Pancreas (tissue), 10 donors: ENCODE data around the gene SCGN. TPM values are rescaled to one million over a fixed set of nuclear protein-coding genes. Genes with fewer than 3 reads are reported as not detected.

Experiments
- ATAC-seq, 4 donors: fragments of 200-7000 bp; cut with Tn5 transposase; one replicate each; pipeline versions ENCODE4 v1.8.0 to v1.9.1; 2020; ENCODE audit warnings: mild to moderate bottlenecking in 4 of 4, moderate library complexity in 4 of 4
- DNase-seq, 6 donors: peaks; one replicate each; pipeline ENCODE4 v3.0.0-alpha.2; 2020
- FAIRE-seq: peaks from 2 replicates; lab custom pipeline; 2012; peaks lifted over from hg19 to GRCh38; lab: Jason Lieb, UNC
- H3K27ac ChIP-seq, 4 donors: fragments of 200-600 bp; sonication (generic); 1 replicate in 3 of 4; 2 replicates in 1 of 4; pipeline versions ENCODE4 v1.5.0 to v1.8.0; 2020
- H3K27me3 ChIP-seq, 4 donors: fragments of 200-600 bp; one replicate each; pipeline ENCODE4 v1.8.0; 2021
- H3K36me3 ChIP-seq, 3 donors: fragments of 200-600 bp; sonication (generic) in 1 of 3; one replicate each; pipeline versions ENCODE4 v1.5.0 to v1.8.0; 2020 to 2021
- H3K4me1 ChIP-seq, 3 donors: fragments of 200-600 bp; one replicate each; pipeline ENCODE4 v1.8.0; 2021
- H3K4me3 ChIP-seq, 4 donors: fragments of 200-600 bp; sonication (generic) in 2 of 4; one replicate each; pipeline versions ENCODE4 v1.5.0 to v1.8.0; 2020 to 2021
- H3K9me3 ChIP-seq, 4 donors: fragments of 200-600 bp; one replicate each; pipeline ENCODE4 v1.8.0; 2021
- WGBS, 2 donors: extraction: QIAGEN DNeasy Blood & Tissue Kit; methylation state at CpG; one replicate each; pipeline ENCODE4 v1.1.7; 2013; 5-methylcytosine and 5-hydroxymethylcytosine counted together
- intact Hi-C, 3 donors: fragments of 100-400 bp; cut with DNase I; formaldehyde crosslinking; loops; one replicate each; pipeline versions ENCODE4 v1.11.1 to v1.14.2; 2022
- polyA plus RNA-seq, 2 donors: library from polyadenylated mRNA; stranded (reverse); fragments of 200-250 nt; gene quantifications; one replicate each; pipeline ENCODE4 v1.2.3, GENCODE V29; 2013
- total RNA-seq, 6 donors: library from RNA; stranded (reverse); fragmentation: NEBNext Ultra II Directional in 4 of 6; extraction: Animal tissue kit (Norgen Biotek cat#: 25700) in 4 of 6; gene quantifications; one replicate each; pipeline versions ENCODE4 v1.2.1 to v1.2.4, GENCODE V29; 2021 to 2023
- TF ChIP-seq, protein P1 (sequence below), 4 donors: fragments of 200-600 bp; sonication (generic) in 3 of 4; IDR thresholded peaks; one replicate each; pipeline versions ENCODE4 v1.5.0 to v1.8.0; 2021; ENCODE audit warnings: antibody characterized with exemption in 4 of 4
- donor health status: healthy with polysubstance abuse.
- donor health status: DM: no; HTN: no; CAD: no; lungs with moderate emphysema.
- donor health status: DM: no; HTN: no; CAD: no.
- donor health status: control.
- donor health status: control.
- donor health status: Bipolar disorder and iron deficiency.
- donor health status: DM: yes; HTN: yes; CAD: no.
- donor health status: DM: no; HTN: no; CAD: no.
- donor health status: DM: no; HTN: no; CAD: no.
- donor health status: DM: yes; HTN: yes; CAD: no.

SCGN gene
- total and polyA plus RNA-seq, 8 donors, result 13.4 to 224 (median 30.3) TPM

DNA sequence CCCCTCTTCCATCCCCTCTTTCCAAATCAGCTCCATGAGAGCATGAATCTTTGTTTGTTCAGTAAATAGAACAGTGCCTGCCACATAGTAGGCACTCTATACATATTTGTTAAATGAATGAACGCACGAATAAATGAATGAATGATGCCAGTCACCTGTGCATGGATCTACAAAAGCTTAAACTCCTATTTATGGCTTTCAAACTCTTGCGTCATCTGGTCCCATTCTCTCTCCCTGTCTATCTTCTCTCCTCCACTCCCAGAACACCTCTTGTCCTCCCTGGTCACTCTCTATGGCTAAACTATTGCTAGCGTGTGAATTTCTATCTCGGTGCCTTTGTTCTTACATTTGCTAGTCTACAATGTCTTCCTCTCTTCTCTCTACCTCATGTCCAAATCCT, 24.8 kb downstream of the SCGN start:
- peaks cover 35 to 46% (median 45%) of the 10 kb centered on the region in 3 donors for H3K4me1 ChIP-seq
- no peaks in the 10 kb centered on the region for H3K27me3 ChIP-seq
- no peak for FAIRE-seq
- ATAC-seq, result no peak
- no peaks in the 10 kb centered on the region for H3K9me3 ChIP-seq
- intact Hi-C loops, result no loop called here
- no peak overlapping the region for H3K27ac ChIP-seq
- H3K36me3 ChIP-seq, result no peaks in the 10 kb centered on the region
- H3K4me3 ChIP-seq, result no peak overlapping the region
- TF ChIP-seq, protein P1, sequence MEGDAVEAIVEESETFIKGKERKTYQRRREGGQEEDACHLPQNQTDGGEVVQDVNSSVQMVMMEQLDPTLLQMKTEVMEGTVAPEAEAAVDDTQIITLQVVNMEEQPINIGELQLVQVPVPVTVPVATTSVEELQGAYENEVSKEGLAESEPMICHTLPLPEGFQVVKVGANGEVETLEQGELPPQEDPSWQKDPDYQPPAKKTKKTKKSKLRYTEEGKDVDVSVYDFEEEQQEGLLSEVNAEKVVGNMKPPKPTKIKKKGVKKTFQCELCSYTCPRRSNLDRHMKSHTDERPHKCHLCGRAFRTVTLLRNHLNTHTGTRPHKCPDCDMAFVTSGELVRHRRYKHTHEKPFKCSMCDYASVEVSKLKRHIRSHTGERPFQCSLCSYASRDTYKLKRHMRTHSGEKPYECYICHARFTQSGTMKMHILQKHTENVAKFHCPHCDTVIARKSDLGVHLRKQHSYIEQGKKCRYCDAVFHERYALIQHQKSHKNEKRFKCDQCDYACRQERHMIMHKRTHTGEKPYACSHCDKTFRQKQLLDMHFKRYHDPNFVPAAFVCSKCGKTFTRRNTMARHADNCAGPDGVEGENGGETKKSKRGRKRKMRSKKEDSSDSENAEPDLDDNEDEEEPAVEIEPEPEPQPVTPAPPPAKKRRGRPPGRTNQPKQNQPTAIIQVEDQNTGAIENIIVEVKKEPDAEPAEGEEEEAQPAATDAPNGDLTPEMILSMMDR (IDR thresholded peaks at IDR 0.05), result no peak
- WGBS, 2 donors, result 65 to 70% methylated on average over 5 of the region's 5 CpGs
- no peak for DNase-seq

DNA sequence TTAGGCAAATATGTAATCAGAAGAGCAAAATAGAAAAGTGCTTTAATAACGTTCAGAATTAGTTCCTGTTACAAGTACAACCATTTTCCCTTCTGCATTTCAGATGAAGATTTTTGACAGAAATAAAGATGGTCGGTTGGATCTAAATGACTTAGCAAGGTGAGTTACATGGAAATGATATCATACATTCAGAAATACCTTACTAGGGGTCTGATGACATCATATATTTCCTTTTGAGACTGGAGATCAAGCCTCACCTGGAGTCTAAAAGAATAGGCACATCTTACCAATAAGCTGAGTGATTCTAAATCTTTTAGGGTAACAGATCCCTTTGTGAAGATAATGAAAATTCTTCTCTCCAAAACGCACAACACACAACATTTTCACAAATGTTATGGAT, 29.8 kb downstream of the SCGN start:
- TF ChIP-seq, protein P1 (IDR thresholded peaks at IDR 0.05), result no peak
- 65 to 73% methylated on average over 3 of the region's 3 CpGs for WGBS, 2 donors
- Histone ChIP-seq H3K27me3 (no peaks in the 10 kb centered on the region), H3K9me3 (no peaks in the 10 kb centered on the region), H3K36me3 (no peaks in the 10 kb centered on the region), H3K27ac (no peak overlapping the region), H3K4me1 (peaks cover 8 to 12% (median 8%) of the 10 kb centered on the region in 3 donors), H3K4me3 (no peak overlapping the region)
- intact Hi-C loops, result no loop called here
- FAIRE-seq, result no peak
- no peak for ATAC-seq
- DNase-seq, result no peak

DNA sequence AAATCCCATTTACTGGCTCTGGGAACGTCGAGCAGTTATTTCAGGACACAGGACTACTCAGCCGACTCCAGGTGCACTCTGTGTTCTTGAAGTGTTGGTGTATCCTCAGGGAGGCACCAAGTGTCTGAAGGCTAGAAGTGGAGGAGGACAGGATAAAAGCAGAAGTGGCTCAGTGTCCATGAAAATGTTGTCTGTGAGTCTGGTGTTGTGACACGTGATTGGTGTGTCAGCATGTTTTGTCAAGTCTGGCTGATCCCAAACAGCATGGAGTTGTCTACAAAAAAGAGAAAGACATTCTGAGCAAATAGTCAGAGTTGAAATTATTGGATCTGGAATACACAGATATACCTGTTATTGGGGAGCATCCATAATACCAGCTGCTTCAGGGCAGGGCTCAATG, 30.3 kb downstream of the SCGN start:
- H3K36me3 ChIP-seq, result no peaks in the 10 kb centered on the region
- DNase-seq (no peak), ATAC-seq (no peak), FAIRE-seq (no peak)
- H3K4me1 ChIP-seq, result peaks cover 8 to 12% (median 8%) of the 10 kb centered on the region in 3 donors
- H3K4me3 ChIP-seq, result no peak overlapping the region
- TF ChIP-seq, protein P1 (IDR thresholded peaks at IDR 0.05), result no peak
- H3K9me3 ChIP-seq, result no peaks in the 10 kb centered on the region
- 79 to 80% methylated on average over 4 of the region's 4 CpGs for WGBS, 2 donors
- intact Hi-C loops, result no loop called here
- no peaks in the 10 kb centered on the region for H3K27me3 ChIP-seq
- no peak overlapping the region for H3K27ac ChIP-seq

DNA sequence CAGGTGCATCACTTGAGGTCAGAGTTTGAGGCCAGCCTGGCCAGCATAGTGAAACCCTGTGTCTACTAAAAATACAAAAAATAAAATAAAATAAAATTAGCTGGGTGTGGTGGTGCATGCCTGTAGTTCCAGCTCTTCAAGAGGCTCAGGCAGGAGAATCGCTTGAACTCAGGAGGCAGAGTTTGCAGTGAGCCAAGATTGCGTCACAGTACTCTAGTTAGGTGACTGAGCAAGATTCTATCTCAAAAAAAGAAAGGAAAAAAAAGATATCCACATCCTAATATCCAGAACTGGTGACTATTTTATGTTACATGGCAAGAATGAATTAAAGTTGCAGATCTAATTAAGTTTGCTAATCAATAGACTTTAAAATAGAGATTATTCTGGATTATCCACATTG, 32.5 kb downstream of the SCGN start:
- intact Hi-C loops, result no loop called here
- Histone ChIP-seq H3K27ac (no peak overlapping the region), H3K9me3 (no peaks in the 10 kb centered on the region), H3K36me3 (no peaks in the 10 kb centered on the region), H3K27me3 (no peaks in the 10 kb centered on the region), H3K4me3 (no peak overlapping the region), H3K4me1 (peaks cover 8 to 12% (median 8%) of the 10 kb centered on the region in 3 donors)
- no peak for DNase-seq
- ATAC-seq, result peak in 1 of 4 donors; percentile 44
- TF ChIP-seq, protein P1 (IDR thresholded peaks at IDR 0.05), result no peak
- WGBS, 2 donors, result 54 to 58% methylated on average over 2 of the region's 2 CpGs
- FAIRE-seq, result no peak

DNA sequence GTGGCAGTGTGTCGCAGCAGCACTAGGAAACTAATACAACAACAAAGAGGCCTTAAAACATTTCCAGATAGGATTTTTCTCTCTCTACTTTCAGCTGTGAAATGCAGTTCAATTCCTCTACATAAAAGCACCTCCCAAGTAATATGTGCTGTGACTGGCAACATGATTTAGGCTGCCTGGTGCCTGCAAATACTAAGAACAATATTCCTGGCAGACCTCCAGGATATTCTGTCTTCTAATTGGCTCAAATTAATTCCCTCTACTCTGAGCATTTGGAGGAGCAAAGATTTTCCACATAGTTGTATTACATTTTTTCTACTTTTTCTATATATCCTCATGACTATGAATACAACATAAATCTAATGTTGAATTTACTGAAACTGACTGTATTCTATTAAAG, 33.2 kb downstream of the SCGN start:
- Histone ChIP-seq H3K4me1 (peaks cover 8 to 12% (median 8%) of the 10 kb centered on the region in 3 donors), H3K4me3 (no peak overlapping the region), H3K27me3 (no peaks in the 10 kb centered on the region), H3K36me3 (no peaks in the 10 kb centered on the region), H3K9me3 (no peaks in the 10 kb centered on the region), H3K27ac (no peak overlapping the region)
- no peak for ATAC-seq
- intact Hi-C loops, result no loop called here
- TF ChIP-seq, protein P1 (IDR thresholded peaks at IDR 0.05), result no peak
- no peak for FAIRE-seq
- DNase-seq, result no peak
- WGBS, 2 donors, result 43 to 44% methylated on average over 1 of the region's 1 CpG
